H1 (cell line): ENCODE results near the gene TIMP3. TPM values are rescaled to one million over a fixed set of nuclear protein-coding genes. Genes with fewer than 3 reads are reported as not detected.

ENCODE experiments used
- CBX8 ChIP-seq: fragments of 300-800, 300-1000 bp; sonication (generic); IDR thresholded peaks from 2 replicates; pipeline ENCODE4 v1.7.1; 2016; ENCODE audit warnings: low read depth, low read length, borderline replicate concordance
- polyA plus RNA-seq, 7 experiments: library from polyadenylated mRNA; depleted of rRNA in 3 of 7; stranded (reverse) in 5 of 7; unstranded in 2 of 7; fragments of >200 nt in 5 of 7; fragments of 200-250 nt in 2 of 7; gene quantifications; 1 replicate in 5 of 7; 2 replicates in 1 of 7; 4 replicates in 1 of 7; pipeline versions ENCODE4 v1.2.1 to v1.2.3, GENCODE V29; 2011 to 2013; ENCODE audit warnings: missing spikeins in 2 of 7, mixed read lengths in 2 of 7
- total RNA-seq: library from RNA; stranded (reverse); fragmentation: NEBNext Ultra II Directional; extraction: Animal tissue kit (Norgen Biotek cat#: 25700); gene quantifications from 2 replicates; pipeline ENCODE4 v1.2.1, GENCODE V29; 2021

The TIMP3 gene
- total and polyA plus RNA-seq, 2 of the 8 experiments (the other 6 are each of a cell fraction or from before 2014, with no cell fraction given) = 1.3 to 4.7 TPM

DNA sequence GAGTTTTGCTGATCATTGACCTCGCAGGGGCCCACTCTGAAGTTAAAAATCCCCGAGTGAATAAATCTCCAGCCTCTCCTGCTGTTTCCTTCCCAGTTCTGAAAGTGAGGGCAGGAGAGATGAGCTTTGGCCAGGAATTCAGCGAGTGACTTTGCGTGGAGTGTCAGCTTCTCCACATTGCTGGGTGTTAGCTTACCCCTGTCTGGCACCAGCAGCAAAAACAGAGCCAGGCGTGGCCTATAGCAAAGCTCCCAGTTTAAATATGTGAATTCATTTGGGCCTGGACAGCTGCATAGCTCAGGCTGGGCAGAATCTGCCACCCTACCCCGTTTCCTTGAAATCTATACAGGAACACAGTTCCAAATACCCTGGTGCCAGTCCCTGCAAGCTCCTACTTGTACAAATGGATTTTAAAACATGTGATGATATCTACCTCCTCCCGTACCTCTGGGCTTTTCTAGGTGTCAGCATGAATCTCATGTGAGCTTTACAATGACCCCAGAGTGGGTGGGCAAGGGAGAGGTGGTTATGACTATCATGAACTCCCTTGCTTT lies 25.6 kb downstream of the TIMP3 start (continued):
- no peak for TF ChIP-seq CBX8
